ENCODE measurements around the gene ALX4. TPM values are rescaled to one million over a fixed set of nuclear protein-coding genes. Genes with fewer than 3 reads are reported as not detected.

Gene ALX4
- total RNA-seq, 4 donors from 2014 or later = under 0.01 to 0.52 (median 0.06) TPM

GRCh38 chr11:44221456-44221855, 88.5 kb downstream of the ALX4 start:
- intact Hi-C loops (cut with DNase I) = no loop called here
- Histone ChIP-seq H3K9me3 (no peaks in the 10 kb centered on the region), H3K4me1 (peaks cover 0 to 4% (median 0%) of the 10 kb centered on the region in 4 donors), H3K36me3 (peaks cover 0 to 21% (median 0%) of the 10 kb centered on the region in 4 donors), H3K27ac (replicated peaks in 1 of 4) (no peak overlapping the region), H3K4me3 (no peak overlapping the region), H3K27me3 (no peaks in the 10 kb centered on the region)
- no peak for TF ChIP-seq POLR2AphosphoS5 (IDR thresholded peaks at IDR 0.05)
- no peak for TF ChIP-seq POLR2A (IDR thresholded peaks at IDR 0.05; ENCODE audit: low read depth)
- TF ChIP-seq CTCF (IDR thresholded peaks at IDR 0.05) = no peak
- no peak for TF ChIP-seq EP300 (IDR thresholded peaks at IDR 0.05)
- no peak for DNase-seq (ENCODE audit: extremely low spot score)
- 74% methylated on average over 3 of the region's 3 CpGs for WGBS

GRCh38 chr11:44219830-44220796, 89.8 kb downstream of the ALX4 start:
- TF ChIP-seq POLR2AphosphoS5 (IDR thresholded peaks at IDR 0.05) (no peak), CTCF (IDR thresholded peaks at IDR 0.05) (no peak), POLR2A (IDR thresholded peaks at IDR 0.05; ENCODE audit: low read depth) (no peak)
- H3K9me3 ChIP-seq = no peaks in the 10 kb centered on the region
- intact Hi-C loops (cut with DNase I) = no loop called here
- H3K4me1 ChIP-seq = peaks cover 0 to 4% (median 0%) of the 10 kb centered on the region in 4 donors
- 84% methylated on average over 4 of the region's 4 CpGs for WGBS
- no peaks in the 10 kb centered on the region for H3K27me3 ChIP-seq
- H3K36me3 ChIP-seq = peaks cover 0 to 21% (median 0%) of the 10 kb centered on the region in 4 donors
- DNase-seq (ENCODE audit: extremely low spot score) = no peak
- no peak overlapping the region for H3K4me3 ChIP-seq
- no peak overlapping the region for H3K27ac ChIP-seq (replicated peaks in 1 of 4)

DNA sequence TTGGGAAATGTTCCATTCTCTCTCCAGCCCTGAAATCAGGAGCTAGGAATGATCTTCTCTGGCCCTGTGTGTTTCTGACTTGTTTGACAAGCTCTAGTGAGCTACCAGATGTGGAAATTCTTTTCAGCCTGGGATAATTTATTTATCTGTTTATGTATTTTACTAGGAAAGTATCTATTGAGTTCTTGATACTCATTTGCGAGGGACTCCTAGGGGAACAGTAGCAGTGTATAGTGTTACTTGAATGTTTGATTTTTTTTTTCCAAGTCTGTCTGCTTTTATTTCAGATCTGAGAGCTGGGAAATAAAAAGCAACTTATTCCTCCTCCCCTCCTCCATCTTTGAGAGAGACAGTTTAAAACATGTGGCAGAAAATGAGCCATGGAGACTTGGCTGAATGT, 92.5 kb downstream of the ALX4 start:
- H3K4me3 ChIP-seq = no peak overlapping the region
- peaks cover 0 to 4% (median 0%) of the 10 kb centered on the region in 4 donors for H3K4me1 ChIP-seq
- TF ChIP-seq EP300 (IDR thresholded peaks at IDR 0.05) (no peak), POLR2AphosphoS5 (IDR thresholded peaks at IDR 0.05) (no peak), CTCF (IDR thresholded peaks at IDR 0.05) (no peak), POLR2A (IDR thresholded peaks at IDR 0.05; ENCODE audit: low read depth) (no peak)
- 86% methylated on average over 1 of the region's 1 CpG for WGBS
- H3K36me3 ChIP-seq = peaks cover 0 to 21% (median 0%) of the 10 kb centered on the region in 4 donors
- no peak overlapping the region for H3K27ac ChIP-seq (replicated peaks in 1 of 4)
- DNase-seq (ENCODE audit: extremely low spot score) = no peak
- no peaks in the 10 kb centered on the region for H3K27me3 ChIP-seq
- intact Hi-C loops (cut with DNase I) = no loop called here
- H3K9me3 ChIP-seq = no peaks in the 10 kb centered on the region

- TF ChIP-seq EP300 (IDR thresholded peaks at IDR 0.05) (no peak), POLR2AphosphoS5 (IDR thresholded peaks at IDR 0.05) (no peak), POLR2A (IDR thresholded peaks at IDR 0.05; ENCODE audit: low read depth) (no peak), CTCF (IDR thresholded peaks at IDR 0.05) (no peak)
- Histone ChIP-seq H3K36me3 (peaks cover 0 to 15% (median 0%) of the 10 kb centered on the region in 4 donors), H3K4me1 (no peaks in the 10 kb centered on the region), H3K4me3 (no peak overlapping the region), H3K27me3 (no peaks in the 10 kb centered on the region), H3K9me3 (no peaks in the 10 kb centered on the region), H3K27ac (replicated peaks in 1 of 4) (no peak overlapping the region)
- DNase-seq (ENCODE audit: extremely low spot score) = no peak
- intact Hi-C loops (cut with DNase I) = no loop called here
- WGBS = 95% methylated on average over 1 of the region's 1 CpG
These were observed 96.8 kb downstream of the ALX4 start for GRCh38 chr11:44213148-44213547.
